ENCODE measurements around the gene FAAP24. TPM values are rescaled to one million over a fixed set of nuclear protein-coding genes. Genes with fewer than 3 reads are reported as not detected.
A peak's percentile ranks its signal among the peaks of the same experiment; 100 is the strongest.

Gene FAAP24
- total RNA-seq, 1 experiment from 2014 or later = 6.0 TPM

DNA sequence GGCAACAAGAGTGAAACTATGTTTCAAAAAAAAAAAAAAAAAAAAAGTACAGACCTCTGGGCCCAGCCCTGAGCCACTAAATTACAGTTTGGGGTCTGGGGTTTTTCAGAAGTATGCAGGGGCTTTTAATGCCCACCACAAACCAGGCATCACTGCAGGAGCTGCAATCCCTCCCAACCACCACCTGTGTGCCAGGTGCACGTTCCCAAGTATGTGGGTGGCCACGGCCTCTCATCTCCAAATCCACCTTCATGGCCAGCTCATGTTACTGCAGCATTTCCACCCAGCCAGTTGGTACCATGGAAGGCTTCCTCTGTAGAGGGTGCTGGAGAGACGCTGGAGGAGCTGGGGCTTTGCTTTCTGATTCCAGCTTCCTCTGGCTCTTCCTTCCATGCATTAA is 26.8 kb upstream of the FAAP24 start:
- peaks cover 23 to 56% (median 47%) of the 10 kb centered on the region in 3 experiments; a peak in 6 of 7 replicates for H3K36me3 Mint-ChIP-seq (ENCODE audit: insufficient read depth in 1 of 3, low read depth in 3 of 3)
- H3K4me1 ChIP-seq (ENCODE audit: insufficient read depth, low read length) = no peaks in the 10 kb centered on the region
- H3K4ac ChIP-seq (ENCODE audit: low read depth, low read length) = no peak overlapping the region
- H2BK20ac ChIP-seq (ENCODE audit: low read depth, low read length, poor library complexity, severe bottlenecking) = no peak overlapping the region
- no peak overlapping the region for H3K56ac ChIP-seq (ENCODE audit: insufficient read length, low read depth, low read length)
- no peaks in the 10 kb centered on the region for H3K9me3 ChIP-seq (ENCODE audit: control insufficient read depth, low read depth, low read length)
- H3K14ac ChIP-seq (ENCODE audit: insufficient read depth, low read length) = no peak overlapping the region
- no peaks in the 10 kb centered on the region for H3K4me1 Mint-ChIP-seq
- no peaks in the 10 kb centered on the region for H3K27me3 ChIP-seq (ENCODE audit: insufficient read depth, low read length)
- H2BK12ac ChIP-seq (ENCODE audit: insufficient read length, low read depth, low read length) = no peak overlapping the region
- no peak overlapping the region for H3K27ac ChIP-seq (ENCODE audit: insufficient read length, low read depth, low read length)
- H3K79me1 ChIP-seq (ENCODE audit: insufficient read depth, low read depth, low read length, poor library complexity, severe bottlenecking) = no peaks in the 10 kb centered on the region
- TF ChIP-seq, protein P1, sequence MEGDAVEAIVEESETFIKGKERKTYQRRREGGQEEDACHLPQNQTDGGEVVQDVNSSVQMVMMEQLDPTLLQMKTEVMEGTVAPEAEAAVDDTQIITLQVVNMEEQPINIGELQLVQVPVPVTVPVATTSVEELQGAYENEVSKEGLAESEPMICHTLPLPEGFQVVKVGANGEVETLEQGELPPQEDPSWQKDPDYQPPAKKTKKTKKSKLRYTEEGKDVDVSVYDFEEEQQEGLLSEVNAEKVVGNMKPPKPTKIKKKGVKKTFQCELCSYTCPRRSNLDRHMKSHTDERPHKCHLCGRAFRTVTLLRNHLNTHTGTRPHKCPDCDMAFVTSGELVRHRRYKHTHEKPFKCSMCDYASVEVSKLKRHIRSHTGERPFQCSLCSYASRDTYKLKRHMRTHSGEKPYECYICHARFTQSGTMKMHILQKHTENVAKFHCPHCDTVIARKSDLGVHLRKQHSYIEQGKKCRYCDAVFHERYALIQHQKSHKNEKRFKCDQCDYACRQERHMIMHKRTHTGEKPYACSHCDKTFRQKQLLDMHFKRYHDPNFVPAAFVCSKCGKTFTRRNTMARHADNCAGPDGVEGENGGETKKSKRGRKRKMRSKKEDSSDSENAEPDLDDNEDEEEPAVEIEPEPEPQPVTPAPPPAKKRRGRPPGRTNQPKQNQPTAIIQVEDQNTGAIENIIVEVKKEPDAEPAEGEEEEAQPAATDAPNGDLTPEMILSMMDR (conservative IDR thresholded peaks at IDR 0.05) = 0 out of 3 replicates have a peak, but pooled peaks have one; percentile 16
- no peak overlapping the region for H3T11ph ChIP-seq (ENCODE audit: low read length)
- 0 out of 7 replicates have a peak overlapping the region, but pooled peaks of 1 of the 3 experiments have one; percentile 10 for H3K27ac Mint-ChIP-seq
- H3K9me3 Mint-ChIP-seq = no peaks in the 10 kb centered on the region
- no peaks in the 10 kb centered on the region for H3K23me2 ChIP-seq (ENCODE audit: insufficient read length, low read depth, low read length, poor library complexity, severe bottlenecking)
- H2BK120ac ChIP-seq (ENCODE audit: low read depth, low read length, poor library complexity, severe bottlenecking) = no peak overlapping the region
- DNase-seq = no peak
- no peak overlapping the region for H3K4me3 Mint-ChIP-seq
- whole genome bisulfite sequencing (ENCODE audit: extremely low coverage, insufficient read length, low lambda C conversion rate) = no CpG with 5 or more reads among the region's 3 CpGs
- H2BK15ac ChIP-seq (ENCODE audit: low read depth, low read length) = no peak overlapping the region
- no peak overlapping the region for H4K5ac ChIP-seq (ENCODE audit: insufficient read length, low read depth, low read length)
- H2AK5ac ChIP-seq (ENCODE audit: insufficient read length, low read length) = no peak overlapping the region
- no peaks in the 10 kb centered on the region for H3K27me3 Mint-ChIP-seq (ENCODE audit: low read depth)
- H4K8ac ChIP-seq (replicated peaks; ENCODE audit: insufficient read length, low read depth, low read length) = no peak overlapping the region
- H2BK5ac ChIP-seq (ENCODE audit: insufficient read length, low read length) = no peak overlapping the region
- no peak overlapping the region for H3K9ac ChIP-seq (ENCODE audit: extremely low read depth, insufficient read length, low read length)
- no peak overlapping the region for H3K4me2 ChIP-seq (ENCODE audit: insufficient read depth, insufficient read length, low read length)
- no peak overlapping the region for H3K18ac ChIP-seq (ENCODE audit: insufficient read length, low read depth, low read length)
- no peak overlapping the region for H4K91ac ChIP-seq (ENCODE audit: insufficient read length, low read depth, low read length)
- no peaks in the 10 kb centered on the region for H3K79me2 ChIP-seq (ENCODE audit: insufficient read depth, low read length)
- no peak overlapping the region for H3K23ac ChIP-seq (ENCODE audit: insufficient read length, low read depth, low read length)
- no peak overlapping the region for H2AFZ ChIP-seq (ENCODE audit: low read length)
- no peaks in the 10 kb centered on the region for H4K20me1 ChIP-seq (ENCODE audit: control insufficient read depth, insufficient read depth, insufficient read length)

Data from H9 (cell line).